Kidney glomerular epithelial cell (primary cell): Measurements from ENCODE around the gene CCDC106.

ENCODE experiments used
- DNase-seq: peaks from one replicate; lab custom pipeline; 2025; lab: John Stamatoyannopoulos, UW

Gene CCDC106

DNA sequence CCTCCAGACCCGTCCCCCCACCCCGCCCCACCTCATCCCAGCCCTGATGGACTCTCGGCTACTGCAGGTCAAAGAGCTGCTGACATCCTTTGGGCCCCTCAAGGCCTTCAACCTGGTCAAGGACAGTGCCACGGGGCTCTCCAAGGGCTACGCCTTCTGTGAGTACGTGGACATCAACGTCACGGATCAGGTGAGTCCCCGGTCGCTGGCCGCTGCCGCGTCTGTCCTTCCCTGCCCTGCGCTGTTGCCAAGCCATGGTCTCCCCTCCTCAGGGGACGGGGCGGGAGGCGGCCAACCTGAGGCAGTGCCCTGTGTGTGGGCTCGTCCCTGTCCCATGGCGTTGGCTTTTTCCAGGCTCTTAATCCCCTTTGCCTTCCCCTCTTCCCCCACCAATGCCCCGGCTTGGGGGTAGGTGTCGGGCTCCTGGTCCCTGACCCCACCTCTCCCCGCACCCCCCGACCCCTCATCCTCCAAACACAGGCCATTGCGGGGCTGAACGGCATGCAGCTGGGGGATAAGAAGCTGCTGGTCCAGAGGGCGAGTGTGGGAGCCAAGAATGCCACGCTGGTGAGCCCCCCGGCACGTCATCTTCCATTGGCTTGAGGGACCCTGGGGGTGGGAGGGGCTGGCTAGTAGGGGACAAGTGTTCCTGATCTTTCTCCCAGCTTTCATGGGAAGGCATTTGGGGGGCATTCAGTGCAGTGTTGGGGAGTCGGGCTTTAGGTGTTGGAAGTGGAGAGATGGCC, 20.8 kb downstream of the CCDC106 start:
- no peak for DNase-seq

DNA sequence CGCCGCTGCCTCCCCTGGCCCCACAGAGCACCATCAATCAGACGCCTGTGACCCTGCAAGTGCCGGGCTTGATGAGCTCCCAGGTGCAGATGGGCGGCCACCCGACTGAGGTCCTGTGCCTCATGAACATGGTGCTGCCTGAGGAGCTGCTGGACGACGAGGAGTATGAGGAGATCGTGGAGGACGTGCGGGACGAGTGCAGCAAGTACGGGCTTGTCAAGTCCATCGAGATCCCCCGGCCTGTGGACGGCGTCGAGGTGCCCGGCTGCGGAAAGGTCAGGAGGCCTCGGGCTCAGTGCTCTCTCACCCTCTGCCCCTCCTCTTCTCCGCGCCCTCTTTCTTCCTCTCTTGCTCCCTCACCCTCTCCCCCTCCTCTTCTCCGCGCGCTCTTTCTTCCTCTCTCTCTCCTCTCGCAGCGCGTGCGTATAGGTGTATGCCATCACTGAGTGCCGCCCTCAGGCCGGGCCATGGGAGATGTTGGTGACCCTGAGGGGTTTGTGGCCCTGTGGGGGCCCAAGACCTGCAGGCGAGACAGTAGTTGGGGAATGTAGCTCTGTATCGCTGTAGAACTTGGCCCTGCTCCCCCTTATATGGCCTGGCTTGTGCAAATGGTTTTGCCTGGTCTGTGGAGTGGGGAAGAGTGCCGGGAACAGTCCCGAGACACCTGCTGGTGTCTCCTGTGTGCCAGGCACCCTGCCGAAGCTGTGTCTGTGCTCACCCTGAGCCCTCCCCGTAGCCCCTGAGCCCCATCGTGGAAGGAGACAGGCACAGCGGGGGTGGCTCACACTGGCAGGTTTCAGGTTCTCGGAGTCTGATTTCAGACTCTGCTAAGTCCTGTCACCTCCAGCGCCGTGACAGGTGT, 21.6 kb downstream of the CCDC106 start:
- DNase-seq: no peak

DNA sequence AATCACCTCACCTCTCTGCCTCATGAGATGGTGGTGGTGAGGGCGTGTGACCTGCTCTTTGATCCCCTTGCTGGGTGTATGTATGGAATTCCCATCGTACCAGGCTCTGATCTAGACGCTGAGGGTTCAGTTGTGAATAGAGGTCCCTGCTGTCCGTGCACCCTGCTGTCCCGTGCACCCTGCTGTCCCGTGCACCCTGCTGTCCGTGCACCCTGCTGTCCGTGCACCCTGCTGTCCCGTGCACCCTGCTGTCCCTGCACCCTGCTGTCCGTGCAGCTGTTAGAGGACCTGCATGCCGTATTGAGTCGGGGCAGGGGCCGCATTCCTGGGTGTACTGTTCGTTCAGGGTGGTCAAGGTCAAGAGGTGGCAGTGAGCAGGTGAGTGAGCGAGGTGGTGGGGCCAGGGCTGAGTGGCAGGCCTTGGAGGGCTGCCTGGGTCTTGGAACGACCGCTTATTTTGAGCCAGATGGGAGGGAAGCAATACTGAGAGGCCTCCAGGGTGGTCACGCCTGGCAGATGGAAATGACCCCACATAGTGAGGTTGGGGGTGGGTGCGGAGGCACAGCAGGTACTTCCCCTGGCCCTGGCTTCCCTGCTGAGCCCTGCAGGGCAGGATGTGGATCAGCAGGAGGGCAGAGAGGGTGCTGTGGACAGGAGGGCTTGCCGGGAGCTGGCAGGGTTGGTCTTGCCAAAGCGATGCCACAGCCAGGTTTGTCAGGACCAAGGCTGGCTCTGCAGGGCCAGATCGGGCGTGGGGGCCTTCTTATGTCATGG, 22.5 kb downstream of the CCDC106 start:
- DNase-seq: no peak

DNA sequence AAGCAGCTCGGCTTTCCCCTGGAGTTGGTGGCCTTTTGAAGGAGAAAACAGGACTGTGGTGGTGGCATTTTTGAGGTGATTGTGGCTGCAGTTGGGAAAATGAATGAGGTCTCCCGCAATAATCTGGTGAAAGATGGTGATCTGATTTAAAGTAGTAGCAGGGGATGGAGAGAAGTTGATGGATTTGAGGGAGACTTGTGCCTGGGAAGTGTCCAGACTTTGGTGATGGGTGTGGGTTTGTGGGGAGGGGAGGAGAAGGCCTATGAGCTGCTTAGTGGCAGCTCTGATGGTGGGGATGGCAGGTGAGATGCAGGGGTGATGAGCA, 23.0 kb downstream of the CCDC106 start:
- no peak for DNase-seq

DNA sequence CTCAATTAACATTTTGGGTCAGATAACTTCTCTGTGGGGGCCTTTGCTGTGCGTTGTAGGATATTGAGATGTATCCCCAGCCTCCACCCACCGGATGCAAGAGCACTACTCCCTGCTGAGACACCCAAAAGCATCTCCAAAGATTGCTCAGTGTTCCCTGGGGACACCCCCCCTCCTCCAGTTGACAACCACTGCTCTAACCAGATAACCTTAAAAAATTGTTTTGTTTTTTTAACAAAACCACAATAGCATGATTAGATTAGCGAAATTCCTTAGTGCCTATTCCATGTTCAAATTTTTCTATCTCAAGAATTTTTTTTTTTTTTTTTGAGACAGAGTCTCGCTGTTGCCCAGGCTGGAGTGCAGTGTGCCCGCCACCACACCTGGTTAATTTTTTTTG, 24.4 kb downstream of the CCDC106 start:
- no peak for DNase-seq

DNA sequence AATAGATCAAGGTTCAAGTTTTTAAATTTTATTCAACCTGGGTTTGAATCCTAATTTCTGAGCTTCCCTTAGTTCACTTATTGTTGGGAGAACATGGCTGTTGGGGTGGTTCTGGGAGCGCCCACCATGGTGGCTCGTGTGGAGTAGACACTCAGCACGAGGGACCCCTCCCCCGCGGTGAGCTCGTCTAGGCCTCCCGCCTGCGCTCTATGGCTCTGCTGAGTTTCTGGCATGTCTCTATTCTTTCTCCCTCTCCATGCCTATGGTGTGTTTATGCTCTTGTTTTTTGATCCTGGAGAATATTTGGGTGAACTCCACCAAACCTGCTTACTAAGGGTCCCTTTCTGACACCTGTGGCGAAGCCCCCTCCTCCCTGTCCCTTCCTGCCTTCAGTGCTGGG, 25.5 kb downstream of the CCDC106 start:
- no peak for DNase-seq

DNA sequence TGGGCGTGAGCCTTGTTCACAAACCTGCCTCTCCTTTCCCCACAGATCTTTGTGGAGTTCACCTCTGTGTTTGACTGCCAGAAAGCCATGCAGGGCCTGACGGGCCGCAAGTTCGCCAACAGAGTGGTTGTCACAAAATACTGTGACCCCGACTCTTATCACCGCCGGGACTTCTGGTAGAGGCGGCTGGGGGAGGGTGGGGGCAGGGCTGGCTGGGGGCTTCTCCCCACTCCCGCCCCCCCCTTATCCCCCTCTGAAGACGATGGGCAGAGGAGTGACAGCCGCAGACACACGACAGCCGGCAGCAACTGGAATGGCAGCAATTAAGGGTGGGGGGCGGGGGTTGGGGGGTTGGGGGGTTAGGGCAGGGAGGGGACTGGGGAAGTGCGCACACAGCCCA, 25.9 kb downstream of the CCDC106 start:
- no peak for DNase-seq

DNA sequence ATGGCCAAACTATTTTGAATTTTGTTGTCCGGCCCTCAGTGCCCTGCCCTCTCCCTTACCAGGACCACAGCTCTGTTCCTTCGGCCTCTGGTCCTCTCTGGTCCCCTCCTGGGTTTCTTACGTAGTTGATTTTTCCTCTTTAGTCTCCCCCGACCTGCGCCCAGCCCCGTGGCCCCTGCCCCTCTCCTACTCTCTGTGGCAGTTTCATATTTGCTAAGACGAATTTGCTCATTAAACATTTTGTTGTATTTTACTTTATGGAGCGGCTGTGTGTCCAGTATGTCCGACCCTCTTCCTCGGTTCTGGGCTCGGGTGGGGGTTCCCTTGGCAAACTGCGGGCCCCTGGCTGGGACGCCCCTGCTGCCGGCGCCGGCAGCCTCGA, 26.4 kb downstream of the CCDC106 start:
- DNase-seq: no peak

DNA sequence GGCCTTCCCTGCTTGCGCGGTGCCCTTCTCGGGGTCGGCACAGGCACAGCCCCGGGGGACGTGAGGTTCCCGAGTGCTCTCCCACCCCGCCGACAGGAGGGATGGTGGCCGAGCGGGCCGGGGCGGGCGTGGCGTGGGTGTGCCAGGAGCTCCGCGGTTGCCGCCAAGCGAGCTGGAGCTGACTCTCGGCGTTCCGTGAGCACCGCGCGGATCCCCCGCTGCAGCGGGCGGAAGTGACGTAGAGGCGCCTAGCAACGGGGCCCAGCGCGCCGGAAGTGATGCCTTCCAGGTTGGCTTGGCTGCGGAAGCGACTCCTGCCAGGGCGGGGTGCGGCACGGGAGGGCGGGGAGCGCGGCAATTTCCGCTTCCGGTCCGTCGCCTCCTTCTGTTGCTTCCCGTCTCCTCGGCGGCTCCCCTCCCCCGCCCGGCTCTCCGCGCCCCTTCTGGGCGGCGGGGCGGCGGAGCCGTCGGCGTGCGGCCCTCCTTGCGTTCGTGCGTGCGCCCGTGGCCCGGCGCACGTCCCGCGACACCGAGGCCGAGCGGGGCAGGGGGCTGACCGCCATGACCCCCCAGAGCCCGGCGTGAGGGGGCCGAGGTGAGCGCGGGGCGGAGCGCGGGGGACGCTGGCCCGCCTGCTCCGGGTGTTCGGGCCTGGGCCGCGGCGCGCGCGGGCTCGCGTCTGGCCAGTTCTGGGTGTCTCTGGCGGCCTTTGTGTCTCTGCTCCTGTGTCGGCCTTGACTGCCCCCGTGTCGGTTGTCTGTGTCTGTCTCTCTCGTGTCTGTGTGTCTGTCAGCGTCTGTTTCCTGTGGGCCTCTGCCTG, 27.0 kb downstream of the CCDC106 start, which contains the start of gene EPN1:
EPN1 (plus strand) TSS at position 386 of the 820 bp plus-strand sequence. CDS start 3,402 bp downstream, outside the sequence.
- DNase-seq: peak; percentile 91

DNA sequence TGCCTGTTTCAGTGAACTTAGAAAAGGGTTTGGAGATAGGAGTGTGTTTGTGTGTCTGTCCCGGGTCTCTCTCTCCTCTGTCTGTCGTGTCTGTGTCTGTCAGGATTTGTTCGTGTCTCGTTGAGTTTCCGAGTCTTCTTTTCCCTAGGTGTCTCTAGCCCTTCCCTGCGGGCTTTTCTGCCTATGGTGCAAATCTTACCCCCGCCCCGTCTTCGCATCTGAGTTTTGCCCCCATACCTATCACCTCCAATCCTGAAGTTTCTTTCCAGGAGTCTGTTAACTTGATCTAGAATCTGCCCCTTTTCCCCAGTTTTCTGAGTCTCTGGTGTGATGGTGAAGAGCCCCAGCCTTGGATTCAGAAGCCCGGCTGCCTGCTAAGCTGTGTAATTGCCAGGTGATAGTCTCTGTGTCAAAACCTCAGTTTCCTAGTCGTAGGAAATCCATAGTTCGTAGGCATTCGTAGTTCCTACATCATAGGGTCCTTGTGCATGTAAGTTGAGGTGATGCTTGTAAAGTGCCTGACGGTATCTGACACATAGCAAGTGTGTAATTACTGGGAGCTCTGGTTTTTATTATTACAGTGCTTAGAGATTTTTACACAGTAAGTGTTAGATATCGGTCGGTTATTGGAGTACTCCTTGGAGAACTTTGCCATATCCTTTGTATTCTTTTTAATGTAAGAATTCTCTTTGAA, 27.8 kb downstream of the CCDC106 start:
- no peak for DNase-seq

DNA sequence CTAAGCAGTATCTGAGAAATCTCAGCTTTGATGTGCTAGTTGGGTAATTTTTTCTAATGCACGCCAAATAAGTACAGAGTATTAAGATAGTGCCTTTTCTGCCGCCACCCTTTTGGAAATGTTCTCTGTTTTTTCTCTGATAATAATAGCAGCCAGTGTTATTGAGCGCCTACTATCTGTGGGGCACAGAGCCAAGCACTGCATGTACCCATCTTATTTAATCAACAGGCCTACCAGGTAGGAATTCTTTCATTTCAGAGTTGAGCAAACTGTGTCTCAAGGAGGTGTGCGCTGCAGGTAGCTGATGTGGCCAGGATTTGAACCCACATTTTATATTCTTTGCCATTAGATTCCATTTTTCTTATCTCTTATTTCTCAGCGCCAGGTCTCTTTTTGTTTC, 28.4 kb downstream of the CCDC106 start:
- DNase-seq: no peak

DNA sequence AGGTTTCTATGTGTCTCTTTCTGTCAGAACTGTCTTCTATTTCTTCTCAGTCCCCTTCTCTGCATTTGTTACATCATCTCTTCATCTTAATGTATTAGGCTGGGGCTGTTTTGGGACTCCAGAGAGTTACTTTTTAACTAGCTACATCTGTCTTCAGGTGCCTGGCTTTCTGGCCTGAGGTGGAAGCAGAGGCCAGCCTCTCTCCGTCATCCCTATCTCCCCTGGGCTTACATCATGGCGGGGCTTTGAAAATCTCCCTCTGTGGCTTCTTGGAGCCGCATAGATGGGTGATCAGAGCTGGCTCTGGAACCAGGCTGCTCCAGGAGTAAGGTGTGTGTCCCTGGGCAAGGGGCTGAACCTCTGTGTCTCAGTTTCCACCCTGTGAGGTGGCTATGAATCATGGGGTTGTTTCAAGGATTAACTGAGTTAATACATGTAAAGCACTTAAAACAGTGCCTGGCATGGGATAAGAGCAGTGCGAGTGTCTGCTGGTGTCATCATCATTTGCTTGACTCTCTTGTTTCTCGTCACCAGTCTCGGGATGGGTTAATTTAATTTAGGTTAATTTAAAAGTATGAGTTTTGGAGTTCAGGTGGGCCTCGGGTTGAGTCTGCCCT, 29.0 kb downstream of the CCDC106 start:
- DNase-seq: no peak

DNA sequence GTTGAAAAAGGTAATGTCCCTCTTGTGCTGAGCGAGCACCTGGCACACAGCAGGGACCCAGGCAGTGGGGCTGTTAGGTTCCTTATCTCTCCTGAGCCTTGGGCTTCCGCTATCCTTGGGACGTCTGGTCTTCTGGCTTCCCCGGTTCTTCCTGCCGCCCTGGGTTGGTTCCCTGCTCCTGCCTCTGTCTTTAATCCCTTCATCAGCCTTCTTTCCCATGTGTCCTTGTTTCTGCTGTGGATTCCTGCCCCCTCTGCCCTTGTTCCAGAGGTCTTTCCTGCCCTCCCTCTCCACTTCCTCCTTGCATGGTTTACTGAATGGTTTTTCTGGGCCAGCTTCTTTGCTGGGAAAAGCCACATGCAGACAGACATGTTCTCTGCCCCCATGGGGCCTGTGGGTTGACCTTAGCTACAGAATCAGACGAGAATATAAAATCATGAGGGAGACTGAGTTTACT, 29.6 kb downstream of the CCDC106 start:
- no peak for DNase-seq

DNA sequence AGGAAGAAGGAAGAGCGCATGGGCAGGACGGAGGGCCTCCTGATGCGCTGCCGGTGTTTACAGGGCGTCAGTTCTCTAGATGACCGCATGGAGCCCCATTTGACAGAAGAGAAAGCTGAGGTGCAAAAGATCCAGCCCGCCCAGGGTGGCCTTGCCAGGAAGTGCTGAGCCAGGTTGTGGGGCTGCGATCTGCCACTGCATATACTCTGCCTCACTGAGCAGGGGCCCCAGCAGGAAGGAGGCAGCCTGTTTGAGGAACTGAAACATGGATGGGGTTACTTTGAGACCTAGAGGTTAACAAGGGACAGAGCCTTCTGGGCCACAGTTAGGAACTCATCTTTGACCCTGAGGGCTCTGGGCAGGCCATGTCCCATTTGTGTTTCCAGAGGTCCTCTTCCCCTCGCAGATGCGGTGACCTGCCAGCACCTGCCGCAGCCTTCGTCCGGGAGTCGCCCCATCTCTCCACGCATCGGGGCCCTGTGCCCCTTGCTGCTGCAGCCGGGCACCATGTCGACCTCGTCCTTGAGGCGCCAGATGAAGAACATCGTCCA, 30.2 kb downstream of the CCDC106 start:
- no peak for DNase-seq

DNA sequence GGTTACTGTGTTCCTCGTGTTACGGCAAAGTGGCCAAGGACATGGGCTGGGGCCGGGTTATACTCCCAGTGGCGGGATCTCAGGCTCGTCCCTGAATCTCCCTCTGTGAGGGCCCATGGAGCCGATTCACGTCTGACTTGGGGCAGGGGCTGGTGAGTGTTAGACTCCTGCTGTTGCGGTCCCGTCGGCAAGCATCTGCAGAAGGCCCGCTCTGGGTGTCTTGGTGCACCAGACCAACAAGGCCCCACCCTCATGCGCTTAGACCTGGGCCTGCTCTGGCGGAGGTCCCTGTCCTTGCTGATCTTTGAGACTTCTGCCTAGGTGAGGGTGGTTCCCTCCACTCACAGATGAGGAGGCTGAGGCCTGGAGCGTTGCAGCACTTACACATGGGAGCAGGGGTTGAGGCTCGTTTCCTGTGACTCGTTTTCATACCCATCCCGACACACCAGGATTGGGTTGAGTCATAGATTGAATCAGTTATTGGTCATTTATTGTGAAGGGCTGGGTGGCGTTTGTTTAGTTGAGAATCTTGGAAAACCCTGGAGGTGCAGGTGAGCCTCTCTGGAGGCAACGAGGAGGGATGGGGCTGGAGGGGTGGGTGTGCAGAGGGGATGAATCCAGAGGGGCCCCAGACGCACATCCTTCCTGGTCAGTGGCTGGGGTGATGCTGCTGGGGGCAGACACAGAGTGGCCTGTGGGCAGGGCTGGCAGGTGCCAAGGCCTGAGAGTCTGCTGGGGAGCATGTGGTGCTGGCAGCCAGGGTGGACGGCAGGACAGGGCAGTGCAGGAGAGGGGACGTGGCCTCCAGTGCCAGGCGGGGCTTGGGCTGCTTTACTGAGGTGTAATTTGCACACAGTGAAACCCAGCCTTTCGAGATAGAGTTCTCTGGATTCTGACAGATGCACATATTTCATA, 31.6 kb downstream of the CCDC106 start:
- peak; percentile 13 for DNase-seq

DNA sequence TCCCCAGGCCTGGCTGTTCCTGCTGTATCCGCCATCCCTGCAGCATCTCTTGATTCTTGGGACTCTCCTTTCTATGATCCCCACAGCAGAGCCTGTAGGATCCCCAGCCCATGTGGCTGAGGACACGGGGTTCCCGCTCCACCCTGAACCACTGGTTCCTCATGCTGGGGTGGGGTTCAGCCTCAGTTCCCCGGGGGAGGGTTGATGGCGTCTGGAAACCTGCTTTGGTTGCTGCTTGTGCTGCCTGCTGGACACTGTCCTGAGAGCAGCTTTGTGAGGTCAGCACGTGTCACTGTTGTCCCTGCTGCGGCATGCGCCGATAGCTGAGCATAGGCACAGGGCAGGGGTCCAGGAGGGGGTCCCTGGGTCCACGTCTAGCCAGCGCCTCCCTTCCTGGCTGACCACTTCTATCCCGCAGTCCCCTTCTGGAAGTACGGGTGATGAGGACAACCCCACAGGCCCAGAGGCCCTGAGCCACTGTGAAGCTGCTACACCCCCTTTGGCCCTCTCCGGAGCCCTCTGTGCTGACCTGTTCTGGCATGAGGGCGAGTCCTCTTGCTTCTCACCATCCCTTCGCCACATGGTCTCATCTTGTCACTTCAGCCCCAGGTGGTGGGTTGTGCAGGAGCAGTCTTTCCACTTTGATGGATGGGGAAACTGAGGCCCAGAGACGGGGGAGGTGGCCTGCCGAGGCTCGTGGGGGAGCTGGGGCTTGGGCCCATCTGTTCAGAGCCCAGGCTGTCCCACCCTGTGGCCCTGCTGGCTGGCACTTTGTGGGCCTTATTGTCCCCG, 32.5 kb downstream of the CCDC106 start:
- no peak for DNase-seq

DNA sequence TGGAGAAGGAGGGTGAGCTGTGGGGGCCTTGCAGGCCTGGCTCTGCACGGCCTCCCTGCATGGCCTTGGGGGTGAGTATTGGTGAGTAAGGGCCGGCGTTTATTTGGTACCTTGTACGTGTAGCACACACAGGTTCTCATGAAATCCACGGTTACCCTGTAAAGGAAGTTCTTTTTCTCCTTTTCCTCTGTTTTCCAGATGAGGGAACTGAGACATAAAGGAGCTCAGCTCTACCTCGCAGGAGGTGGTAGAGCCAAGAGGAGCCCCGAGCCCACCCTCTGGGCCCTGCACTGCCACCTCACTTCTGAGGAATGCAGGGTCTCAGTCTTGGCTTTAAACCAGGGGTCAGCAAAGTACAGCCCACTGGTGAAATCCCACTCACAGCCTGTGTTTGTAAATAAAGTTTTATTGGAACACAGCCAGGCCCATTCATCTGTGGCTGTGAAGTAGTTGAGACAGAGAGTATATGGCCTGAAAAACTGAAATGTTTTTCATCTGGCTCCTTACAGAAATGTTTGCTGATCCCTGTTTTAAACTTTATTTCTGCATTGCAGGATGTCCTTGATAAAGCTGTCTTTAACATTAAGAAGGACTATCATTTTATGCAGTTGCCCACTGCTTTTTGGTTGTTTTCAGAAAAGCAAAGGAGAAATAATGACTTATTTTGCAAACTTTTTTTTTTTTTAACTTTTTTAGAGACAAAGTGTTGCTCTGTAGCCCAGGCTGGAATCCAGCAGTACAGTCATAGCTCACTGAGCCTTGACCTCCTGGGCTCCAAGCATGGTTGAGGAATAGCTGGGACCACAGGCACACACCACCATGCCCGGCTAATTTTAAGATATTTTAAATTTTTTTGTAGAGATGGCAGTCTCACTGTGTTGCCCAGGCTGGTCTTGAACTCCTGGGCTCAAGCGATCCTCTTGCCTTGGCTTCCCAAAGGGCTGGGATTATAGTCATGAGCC, 33.4 kb downstream of the CCDC106 start:
- DNase-seq: no peak
